Nephron (organoid): ENCODE results near the gene UQCR10.

Experiments used
- H3K27ac Mint-ChIP-seq, 3 experiments: 2 replicates each; pipeline ENCODE4 v1.8.0; 2020; ENCODE audit warnings: mixed read lengths in 3 of 3, mild to moderate bottlenecking in 2 of 3, moderate library complexity in 1 of 3
- H3K27me3 Mint-ChIP-seq: 2 replicates; pipeline ENCODE4 v1.8.0; 2021; ENCODE audit warnings: low read depth, mild to moderate bottlenecking, moderate library complexity, mixed read lengths
- H3K36me3 Mint-ChIP-seq: 2 replicates; pipeline ENCODE4 v1.8.0; 2020; ENCODE audit warnings: low read depth, mixed read lengths
- H3K4me1 Mint-ChIP-seq: 2 replicates; pipeline ENCODE4 v1.8.0; 2020; ENCODE audit warnings: mixed read lengths
- H3K4me3 Mint-ChIP-seq, 3 experiments: 2 replicates each; pipeline ENCODE4 v1.8.0; 2020; ENCODE audit warnings: mild to moderate bottlenecking in 3 of 3, mixed read lengths in 3 of 3, moderate library complexity in 2 of 3
- H3K9me3 Mint-ChIP-seq: 2 replicates; pipeline ENCODE4 v1.8.0; 2020; ENCODE audit warnings: mixed read lengths
- TF ChIP-seq, protein P1 (sequence below), 3 experiments: fragments of 200-600 bp; sonication (generic); IDR thresholded peaks; one replicate each; pipeline ENCODE4 v1.5.0; 2021; ENCODE audit warnings: antibody characterized with exemption in 3 of 3; ENCODE audit not compliant: unreplicated experiment in 3 of 3

Gene UQCR10

DNA sequence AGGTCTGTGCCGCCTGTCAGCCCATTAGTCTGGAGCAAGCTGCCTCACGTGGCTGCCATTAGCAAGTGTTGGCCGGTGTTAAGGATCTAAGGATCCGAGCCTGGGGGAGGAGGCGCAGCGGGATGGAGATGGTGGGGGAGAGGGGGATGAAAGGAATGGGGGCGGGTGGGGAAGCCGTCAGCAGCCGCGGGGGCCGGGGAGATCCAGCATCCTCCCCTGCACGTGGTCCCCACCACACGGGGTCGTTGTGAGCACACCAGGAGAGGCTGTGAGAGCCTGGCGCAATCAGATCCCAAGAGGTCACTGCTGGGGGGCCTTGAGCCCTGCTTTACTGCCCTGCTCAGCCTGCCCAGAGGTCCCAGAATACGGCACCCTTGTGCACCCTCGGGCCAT is 40.0 kb upstream of the UQCR10 start:
- no peak overlapping the region for H3K4me3 Mint-ChIP-seq
- peaks cover 2% of the 10 kb centered on the region for H3K36me3 Mint-ChIP-seq
- peaks cover 31% of the 10 kb centered on the region for H3K27me3 Mint-ChIP-seq
- TF ChIP-seq, protein P1, sequence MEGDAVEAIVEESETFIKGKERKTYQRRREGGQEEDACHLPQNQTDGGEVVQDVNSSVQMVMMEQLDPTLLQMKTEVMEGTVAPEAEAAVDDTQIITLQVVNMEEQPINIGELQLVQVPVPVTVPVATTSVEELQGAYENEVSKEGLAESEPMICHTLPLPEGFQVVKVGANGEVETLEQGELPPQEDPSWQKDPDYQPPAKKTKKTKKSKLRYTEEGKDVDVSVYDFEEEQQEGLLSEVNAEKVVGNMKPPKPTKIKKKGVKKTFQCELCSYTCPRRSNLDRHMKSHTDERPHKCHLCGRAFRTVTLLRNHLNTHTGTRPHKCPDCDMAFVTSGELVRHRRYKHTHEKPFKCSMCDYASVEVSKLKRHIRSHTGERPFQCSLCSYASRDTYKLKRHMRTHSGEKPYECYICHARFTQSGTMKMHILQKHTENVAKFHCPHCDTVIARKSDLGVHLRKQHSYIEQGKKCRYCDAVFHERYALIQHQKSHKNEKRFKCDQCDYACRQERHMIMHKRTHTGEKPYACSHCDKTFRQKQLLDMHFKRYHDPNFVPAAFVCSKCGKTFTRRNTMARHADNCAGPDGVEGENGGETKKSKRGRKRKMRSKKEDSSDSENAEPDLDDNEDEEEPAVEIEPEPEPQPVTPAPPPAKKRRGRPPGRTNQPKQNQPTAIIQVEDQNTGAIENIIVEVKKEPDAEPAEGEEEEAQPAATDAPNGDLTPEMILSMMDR (IDR thresholded peaks at IDR 0.05; ENCODE audit: unreplicated experiment in 3 of 3) = peak; percentile 40 to 47 (median 43)
- H3K9me3 Mint-ChIP-seq = no peaks in the 10 kb centered on the region
- no peaks in the 10 kb centered on the region for H3K4me1 Mint-ChIP-seq
- no peak overlapping the region for H3K27ac Mint-ChIP-seq

- Mint-ChIP-seq H3K4me1 (peaks cover 5% of the 10 kb centered on the region), H3K4me3 (no peak overlapping the region), H3K36me3 (peaks cover 4% of the 10 kb centered on the region), H3K9me3 (no peaks in the 10 kb centered on the region), H3K27me3 (peaks cover 16% of the 10 kb centered on the region), H3K27ac (no peak overlapping the region)
- TF ChIP-seq, protein P1 (IDR thresholded peaks at IDR 0.05; ENCODE audit: unreplicated experiment in 3 of 3) = no peak
These were observed 38.0 kb upstream of the UQCR10 start for GRCh38 chr22:29729161-29729560.

DNA sequence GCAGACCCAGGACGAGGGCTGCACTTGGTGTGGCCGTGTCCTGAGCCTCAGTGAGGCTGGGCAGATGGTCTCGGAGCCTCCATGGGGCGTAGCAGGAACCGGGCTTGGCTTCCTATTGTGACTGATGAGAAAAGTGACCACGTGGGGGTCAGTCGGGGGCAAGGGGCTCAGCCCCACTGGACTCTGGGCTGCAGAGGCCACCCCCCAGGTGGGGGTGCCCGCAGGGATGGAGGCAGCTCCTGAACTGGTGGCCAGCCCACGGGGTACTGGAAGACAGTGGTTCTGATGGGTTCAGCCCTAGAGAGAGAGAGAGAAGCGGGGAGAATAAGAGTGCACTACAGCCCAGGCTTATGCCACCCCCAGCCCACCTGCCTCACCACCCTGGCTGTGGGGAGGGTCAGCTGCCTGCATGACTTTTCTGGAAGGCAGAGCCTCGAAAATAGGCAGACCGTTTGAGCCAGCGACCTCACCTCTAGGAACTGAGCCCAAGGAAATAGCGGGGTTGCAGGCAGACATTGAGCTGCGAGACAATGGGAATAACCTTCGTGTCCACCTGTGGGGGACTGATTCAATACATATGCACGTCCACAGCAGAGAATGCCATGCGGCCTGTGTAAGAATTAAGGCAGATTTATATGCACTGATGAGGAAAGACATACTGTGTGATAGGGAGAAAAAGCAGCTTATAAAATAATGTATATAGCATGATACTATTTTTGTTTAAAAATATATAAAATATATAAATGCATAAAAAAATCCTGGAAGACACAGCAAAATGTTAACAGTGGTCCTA is 35.9 kb upstream of the UQCR10 start:
- TF ChIP-seq, protein P1 (IDR thresholded peaks at IDR 0.05; ENCODE audit: unreplicated experiment in 3 of 3) = no peak
- peaks cover 5% of the 10 kb centered on the region for H3K4me1 Mint-ChIP-seq
- peaks cover 4% of the 10 kb centered on the region for H3K36me3 Mint-ChIP-seq
- no peak overlapping the region for H3K27ac Mint-ChIP-seq
- no peak overlapping the region for H3K4me3 Mint-ChIP-seq
- no peaks in the 10 kb centered on the region for H3K9me3 Mint-ChIP-seq
- H3K27me3 Mint-ChIP-seq = peaks cover 4% of the 10 kb centered on the region

DNA sequence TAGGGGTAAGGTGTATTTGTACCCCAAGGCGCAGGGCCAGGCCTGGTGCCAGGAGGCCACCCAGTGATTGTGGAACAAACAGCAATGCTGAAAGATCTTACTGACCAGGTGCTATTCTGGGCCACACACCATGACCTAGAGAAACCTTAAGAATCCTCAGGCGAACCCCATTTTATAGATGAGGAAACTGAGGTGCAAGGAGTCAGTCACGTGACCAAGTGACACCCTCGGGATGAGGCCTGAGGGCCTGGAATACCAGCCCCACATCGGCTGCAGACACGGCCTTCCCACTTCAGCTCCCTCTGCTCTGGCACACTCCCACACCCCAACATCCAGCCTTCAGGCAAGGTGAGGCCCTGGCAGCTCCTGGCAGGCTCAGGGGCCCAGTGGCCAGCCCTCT is 34.3 kb upstream of the UQCR10 start:
- no peaks in the 10 kb centered on the region for H3K9me3 Mint-ChIP-seq
- no peak overlapping the region for H3K4me3 Mint-ChIP-seq
- peaks cover 5% of the 10 kb centered on the region for H3K4me1 Mint-ChIP-seq
- peaks cover 4% of the 10 kb centered on the region for H3K36me3 Mint-ChIP-seq
- TF ChIP-seq, protein P1 (IDR thresholded peaks at IDR 0.05; ENCODE audit: unreplicated experiment in 3 of 3) = no peak
- H3K27ac Mint-ChIP-seq = no peak overlapping the region
- no peaks in the 10 kb centered on the region for H3K27me3 Mint-ChIP-seq

DNA sequence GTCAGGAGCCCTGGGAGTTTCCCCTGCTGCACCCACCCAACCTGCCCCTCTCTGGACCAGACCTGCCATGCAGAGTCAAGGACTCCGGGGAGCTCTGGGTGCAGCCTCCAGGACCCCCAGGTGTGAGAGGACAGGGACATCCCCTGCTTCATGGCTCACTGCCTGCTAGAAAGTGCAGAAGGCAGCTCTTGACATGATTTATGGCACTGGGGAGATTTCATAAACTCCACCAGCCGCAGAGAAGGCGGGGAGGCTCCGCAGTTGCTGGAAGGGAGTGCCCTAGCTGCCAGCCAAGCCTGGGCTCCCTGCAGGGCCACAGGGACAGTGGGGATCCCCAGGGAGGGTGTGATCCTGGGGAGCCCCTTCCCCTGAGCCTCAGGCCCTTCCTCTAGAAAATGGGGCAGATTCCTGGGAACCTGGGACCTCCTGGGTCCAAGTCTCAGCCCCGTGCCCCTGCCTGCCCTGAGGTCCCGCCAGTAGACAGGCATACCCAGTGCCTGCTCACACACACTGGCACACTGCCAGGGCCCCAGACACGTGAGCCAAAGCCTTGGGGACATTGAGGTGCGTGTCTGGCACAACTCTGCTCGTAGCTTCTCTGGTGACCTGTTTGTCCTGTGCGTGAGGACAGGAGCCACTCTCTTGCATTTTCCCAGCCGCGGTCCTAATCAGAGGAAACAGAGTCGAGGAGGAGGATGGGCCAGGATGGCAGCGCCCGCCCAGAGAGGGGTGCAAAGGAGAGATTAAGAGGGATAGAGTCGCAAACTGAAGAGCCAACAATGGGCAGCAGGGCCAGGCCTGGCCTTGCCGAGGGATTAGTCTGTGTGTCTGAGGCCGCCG is 33.6 kb upstream of the UQCR10 start:
- Mint-ChIP-seq H3K9me3 (no peaks in the 10 kb centered on the region), H3K4me1 (peaks cover 5% of the 10 kb centered on the region), H3K27me3 (no peaks in the 10 kb centered on the region), H3K4me3 (peak overlapping the region in 1 of 3 experiments; percentile 20), H3K27ac (peak overlapping the region in 1 of 3 experiments; percentile 80), H3K36me3 (peaks cover 4% of the 10 kb centered on the region)
- TF ChIP-seq, protein P1 (IDR thresholded peaks at IDR 0.05; ENCODE audit: unreplicated experiment in 3 of 3) = no peak
